ENCODE measurements around the gene CTAG2. TPM values are rescaled to one million over a fixed set of nuclear protein-coding genes. Genes with fewer than 3 reads are reported as not detected.

Gene CTAG2
- total RNA-seq, 2 experiments from 2014 or later = not detected

DNA sequence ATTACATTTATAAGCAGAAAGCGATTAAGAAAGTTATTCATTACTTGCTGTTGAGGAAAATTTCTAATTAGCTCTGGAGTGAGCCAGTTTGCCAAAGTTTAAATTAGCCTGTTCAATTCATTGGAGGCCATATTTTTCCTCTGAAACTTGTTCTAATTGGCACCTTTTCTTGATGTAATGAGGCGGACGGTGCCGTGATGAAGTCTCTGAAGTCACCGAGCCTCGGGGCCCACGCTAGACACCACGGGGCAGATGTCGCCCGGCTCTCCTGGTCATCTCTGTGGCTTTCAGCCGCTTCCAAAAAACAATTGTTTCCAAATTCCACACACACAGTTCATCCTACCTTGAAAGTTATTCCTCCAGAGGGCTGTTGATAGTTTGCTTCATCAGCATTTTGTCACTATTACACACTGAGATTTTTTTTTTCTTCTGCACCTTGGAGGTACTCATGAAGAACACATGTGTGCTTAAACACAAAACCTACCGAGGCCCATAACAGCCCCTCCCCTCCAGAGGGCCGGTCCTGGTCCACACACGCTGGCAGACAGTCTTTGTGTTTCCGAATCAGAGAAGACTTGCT lies 3.9 kb upstream of the CTAG2 start:
- POLR2A ChIA-PET = no interaction called here
- intact Hi-C loops (cut with micrococcal nuclease) = no loop called here
- Mint-ChIP-seq H3K4me3 (no peak overlapping the region), H3K27me3 (no peaks in the 10 kb centered on the region), H3K27ac (no peak overlapping the region), H3K36me3 (ENCODE audit: low read depth) (no peaks in the 10 kb centered on the region), H3K4me1 (ENCODE audit: low read depth) (no peaks in the 10 kb centered on the region), H3K9me3 (no peaks in the 10 kb centered on the region)
- DNase-seq (no peak), ATAC-seq (no peak)
- TF ChIP-seq, protein P1, sequence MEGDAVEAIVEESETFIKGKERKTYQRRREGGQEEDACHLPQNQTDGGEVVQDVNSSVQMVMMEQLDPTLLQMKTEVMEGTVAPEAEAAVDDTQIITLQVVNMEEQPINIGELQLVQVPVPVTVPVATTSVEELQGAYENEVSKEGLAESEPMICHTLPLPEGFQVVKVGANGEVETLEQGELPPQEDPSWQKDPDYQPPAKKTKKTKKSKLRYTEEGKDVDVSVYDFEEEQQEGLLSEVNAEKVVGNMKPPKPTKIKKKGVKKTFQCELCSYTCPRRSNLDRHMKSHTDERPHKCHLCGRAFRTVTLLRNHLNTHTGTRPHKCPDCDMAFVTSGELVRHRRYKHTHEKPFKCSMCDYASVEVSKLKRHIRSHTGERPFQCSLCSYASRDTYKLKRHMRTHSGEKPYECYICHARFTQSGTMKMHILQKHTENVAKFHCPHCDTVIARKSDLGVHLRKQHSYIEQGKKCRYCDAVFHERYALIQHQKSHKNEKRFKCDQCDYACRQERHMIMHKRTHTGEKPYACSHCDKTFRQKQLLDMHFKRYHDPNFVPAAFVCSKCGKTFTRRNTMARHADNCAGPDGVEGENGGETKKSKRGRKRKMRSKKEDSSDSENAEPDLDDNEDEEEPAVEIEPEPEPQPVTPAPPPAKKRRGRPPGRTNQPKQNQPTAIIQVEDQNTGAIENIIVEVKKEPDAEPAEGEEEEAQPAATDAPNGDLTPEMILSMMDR (IDR thresholded peaks at IDR 0.05) = no peak
- CTCF ChIA-PET = no interaction called here

DNA sequence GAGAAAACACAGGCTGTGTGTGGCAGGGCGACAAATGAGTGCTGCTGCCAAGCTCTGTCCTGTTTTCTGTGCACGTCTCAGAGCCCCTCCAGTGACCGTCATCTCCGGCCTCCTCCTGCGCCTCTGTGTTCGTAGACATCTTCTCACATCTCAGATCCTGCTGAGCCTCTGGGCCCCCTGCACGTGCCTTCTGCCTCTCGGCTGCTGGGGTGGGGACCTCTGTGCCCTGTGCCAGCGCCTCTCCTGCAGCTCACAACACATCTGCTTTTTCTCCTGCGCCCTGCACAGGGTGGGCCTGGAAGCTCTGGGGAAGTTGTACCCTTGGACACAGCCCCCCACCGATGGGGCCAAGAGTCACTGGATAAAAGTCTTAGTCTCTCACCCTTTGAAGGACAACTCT lies 2.4 kb upstream of the CTAG2 start:
- POLR2A ChIA-PET = interaction anchor here (1.1 kb wide), 1 partner anchor 39 kb away, joined by 3 read pairs; no protein-coding TSS in a partner anchor
- Mint-ChIP-seq H3K27me3 (no peaks in the 10 kb centered on the region), H3K27ac (no peak overlapping the region), H3K4me3 (no peak overlapping the region), H3K36me3 (ENCODE audit: low read depth) (no peaks in the 10 kb centered on the region), H3K9me3 (no peaks in the 10 kb centered on the region), H3K4me1 (ENCODE audit: low read depth) (no peaks in the 10 kb centered on the region)
- intact Hi-C loops (cut with micrococcal nuclease) = no loop called here
- TF ChIP-seq, protein P1 (IDR thresholded peaks at IDR 0.05) = no peak
- ATAC-seq = no peak
- CTCF ChIA-PET = no interaction called here
- no peak for DNase-seq

DNA sequence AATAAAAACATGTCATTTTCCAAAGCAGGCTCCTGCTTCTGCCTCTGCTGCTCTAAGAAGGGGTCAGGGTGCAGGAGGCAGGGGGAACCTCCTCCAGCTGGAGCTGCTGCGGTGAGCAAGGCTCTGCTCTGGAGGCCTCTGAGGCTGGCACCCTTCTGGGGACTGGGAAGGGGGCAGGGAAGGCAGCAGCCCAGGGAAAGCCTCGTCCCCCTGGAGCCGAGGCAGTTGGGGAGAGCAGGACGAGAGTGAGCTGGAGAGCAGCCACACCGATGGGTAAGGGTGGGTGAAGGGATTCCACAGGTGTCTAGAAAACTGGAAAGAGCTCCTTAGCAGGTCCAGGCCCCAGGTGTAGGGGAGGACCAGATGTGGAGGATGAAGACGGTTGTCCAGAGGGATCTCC lies 2.0 kb upstream of the CTAG2 start:
- ATAC-seq (no peak), DNase-seq (no peak)
- ChIA-PET POLR2A (interaction anchor here (1.1 kb wide), 1 partner anchor 39 kb away, joined by 3 read pairs; no protein-coding TSS in a partner anchor), CTCF (no interaction called here)
- no peaks in the 10 kb centered on the region for H3K27me3 Mint-ChIP-seq
- H3K36me3 Mint-ChIP-seq (ENCODE audit: low read depth) = no peaks in the 10 kb centered on the region
- no peaks in the 10 kb centered on the region for H3K9me3 Mint-ChIP-seq
- H3K4me1 Mint-ChIP-seq (ENCODE audit: low read depth) = no peaks in the 10 kb centered on the region
- TF ChIP-seq, protein P1 (IDR thresholded peaks at IDR 0.05) = no peak
- intact Hi-C loops (cut with micrococcal nuclease) = no loop called here
- H3K27ac Mint-ChIP-seq = no peak overlapping the region
- H3K4me3 Mint-ChIP-seq = no peak overlapping the region

DNA sequence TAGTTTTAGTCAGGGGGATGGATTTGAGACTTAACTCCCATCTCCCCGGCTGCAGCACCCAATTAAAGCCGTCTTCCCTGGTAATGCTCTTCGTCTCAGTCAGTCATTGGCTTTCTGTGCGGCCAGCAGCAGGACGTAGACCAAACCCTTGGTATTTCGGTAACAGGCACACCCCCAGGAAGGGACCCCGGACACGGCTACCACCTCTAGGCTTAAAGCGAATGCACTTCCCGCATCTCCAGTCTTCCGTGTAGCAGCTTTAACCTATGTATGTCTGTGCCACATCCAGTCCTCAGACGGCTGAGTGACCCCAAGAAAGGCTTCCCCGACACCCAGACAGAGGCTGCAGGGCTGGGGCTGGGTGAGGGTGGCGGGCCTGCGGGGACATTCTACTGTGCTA lies 1.5 kb upstream of the CTAG2 start:
- intact Hi-C loops (cut with micrococcal nuclease) = no loop called here
- DNase-seq (no peak), ATAC-seq (no peak)
- POLR2A ChIA-PET = interaction anchor here (1.1 kb wide), 1 partner anchor 40 kb away, joined by 3 read pairs; no protein-coding TSS in a partner anchor
- no peak overlapping the region for H3K27ac Mint-ChIP-seq
- CTCF ChIA-PET = no interaction called here
- TF ChIP-seq, protein P1 (IDR thresholded peaks at IDR 0.05) = no peak
- no peaks in the 10 kb centered on the region for H3K4me1 Mint-ChIP-seq (ENCODE audit: low read depth)
- H3K27me3 Mint-ChIP-seq = no peaks in the 10 kb centered on the region
- H3K9me3 Mint-ChIP-seq = no peaks in the 10 kb centered on the region
- H3K4me3 Mint-ChIP-seq = no peak overlapping the region
- no peaks in the 10 kb centered on the region for H3K36me3 Mint-ChIP-seq (ENCODE audit: low read depth)

DNA sequence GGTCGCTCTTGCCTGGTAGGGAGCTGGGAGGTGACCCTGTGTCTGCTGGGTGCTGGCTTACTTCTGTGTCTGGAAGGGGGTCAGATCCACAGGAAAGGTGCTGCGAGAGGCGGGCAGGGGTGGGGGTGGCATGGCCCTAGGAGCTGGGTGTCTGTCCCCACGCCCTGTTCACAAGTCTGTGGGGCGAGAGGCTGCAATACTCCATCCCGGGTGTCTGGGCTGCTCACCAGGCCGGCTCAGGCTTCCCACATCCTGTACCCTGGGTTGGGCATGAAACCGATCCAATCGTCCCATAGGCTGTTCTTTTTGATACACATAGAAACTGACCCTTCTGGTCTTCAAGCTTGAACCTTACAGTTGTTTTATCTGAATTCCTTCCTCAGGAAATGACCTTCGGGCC lies 993 bp upstream of the CTAG2 start:
- Mint-ChIP-seq H3K27me3 (no peaks in the 10 kb centered on the region), H3K36me3 (ENCODE audit: low read depth) (no peaks in the 10 kb centered on the region), H3K9me3 (no peaks in the 10 kb centered on the region), H3K27ac (no peak overlapping the region), H3K4me1 (ENCODE audit: low read depth) (no peaks in the 10 kb centered on the region), H3K4me3 (no peak overlapping the region)
- no peak for ATAC-seq
- POLR2A ChIA-PET = no interaction called here
- TF ChIP-seq, protein P1 (IDR thresholded peaks at IDR 0.05) = no peak
- intact Hi-C loops (cut with micrococcal nuclease) = no loop called here
- CTCF ChIA-PET = no interaction called here
- no peak for DNase-seq

Measured in activated CD8-positive, alpha-beta T cell treated with anti-CD3 and anti-CD28 coated beads for 36 hours (primary cell).